SK-N-SH (cell line): ENCODE measurements around the gene CYP51A1. TPM values are rescaled to one million over a fixed set of nuclear protein-coding genes. Genes with fewer than 3 reads are reported as not detected.

ENCODE experiments used
- CTCF ChIA-PET: fragments of 300-600, 350-600 bp; formaldehyde crosslinking; extraction: SDS; loops from one replicate; lab custom pipeline; 2021; lab: Yijun Ruan, JAX
- POLR2A ChIA-PET: fragments of 350-600 bp; sonication (Branson Sonifier 250); formaldehyde crosslinking; extraction: SDS; loops from one replicate; lab custom pipeline; 2020; ENCODE audit warnings: antibody characterized with exemption, inconsistent platforms; lab: Yijun Ruan, JAX
- DNase-seq: peaks from one replicate; pipeline ENCODE4 v3.0.0; 2012
- H2AFZ ChIP-seq: fragments of 200-600 bp; sonication (generic); 2 replicates; pipeline ENCODE4 v1.8.1; 2016; ENCODE audit warnings: antibody characterized with exemption, mild to moderate bottlenecking, low read depth
- H3F3A ChIP-seq: fragments of 200-600 bp; sonication (generic); replicated peaks from 2 replicates; pipeline ENCODE3; 2016; ENCODE audit warnings: antibody characterized with exemption, mild to moderate bottlenecking; ENCODE audit not compliant: insufficient read depth
- H3K27ac ChIP-seq, 2 experiments: fragments of 200-500 bp in 1 of 2; fragments of 200-600 bp in 1 of 2; sonication (Bioruptor generic) in 1 of 2; sonication (generic), shearing (Covaris generic) in 1 of 2; 2 replicates each; pipeline versions ENCODE4 v1.5.1 to v1.6.1; 2014 to 2016; ENCODE audit warnings: low read depth in 2 of 2, inconsistent platforms in 1 of 2, low read length in 1 of 2, mild to moderate bottlenecking in 1 of 2, mixed read lengths in 1 of 2
- H3K27me3 ChIP-seq: fragments of 200-600 bp; sonication (generic), shearing (Covaris generic); 2 replicates; pipeline ENCODE4 v1.6.1; 2016; ENCODE audit warnings: mixed run types; ENCODE audit not compliant: insufficient read depth
- H3K36me3 ChIP-seq, 2 experiments: fragments of 200-500 bp in 1 of 2; fragments of 200-600 bp in 1 of 2; sonication (Bioruptor generic) in 1 of 2; sonication (generic) in 1 of 2; replicated peaks in 1 of 2; 2 replicates each; pipeline versions ENCODE3 to v1.5.1; 2014 to 2016; ENCODE audit warnings: low read length in 1 of 2, mild to moderate bottlenecking in 1 of 2; ENCODE audit not compliant: insufficient read depth in 2 of 2, control insufficient read depth in 1 of 2
- H3K4me1 ChIP-seq, 2 experiments: fragments of 200-500 bp in 1 of 2; fragments of 200-600 bp in 1 of 2; sonication (Bioruptor generic) in 1 of 2; sonication (generic), shearing (Covaris generic) in 1 of 2; 2 replicates each; pipeline versions ENCODE4 v1.5.1 to v1.6.1; 2014 to 2016; ENCODE audit warnings: low read depth in 1 of 2, low read length in 1 of 2, mixed run types in 1 of 2; ENCODE audit not compliant: insufficient read depth in 2 of 2, control insufficient read depth in 1 of 2
- H3K4me2 ChIP-seq: fragments of 200-600 bp; sonication (generic), shearing (Covaris generic); 2 replicates; pipeline ENCODE4 v1.6.1; 2017; ENCODE audit warnings: mixed run types
- H3K4me3 ChIP-seq, 2 experiments: fragments of 200-500 bp in 1 of 2; fragments of 200-600 bp in 1 of 2; sonication (Bioruptor generic) in 1 of 2; sonication (generic), shearing (Covaris generic) in 1 of 2; 2 replicates each; pipeline versions ENCODE4 v1.5.1 to v1.8.1; 2014 to 2016; ENCODE audit warnings: low read depth in 2 of 2, inconsistent platforms in 1 of 2, low read length in 1 of 2, mild to moderate bottlenecking in 1 of 2, mixed read lengths in 1 of 2, moderate library complexity in 1 of 2
- H3K79me2 ChIP-seq: fragments of 200-600 bp; sonication (generic); 2 replicates; pipeline ENCODE4 v1.8.1; 2017; ENCODE audit warnings: mild to moderate bottlenecking; ENCODE audit not compliant: insufficient read depth
- H3K9ac ChIP-seq: fragments of 200-600 bp; sonication (generic); 2 replicates; pipeline ENCODE4 v1.6.1; 2017; ENCODE audit warnings: mixed run types
- H3K9me2 ChIP-seq: fragments of 200-600 bp; sonication (generic); 2 replicates; pipeline ENCODE4 v1.6.1; 2017; ENCODE audit warnings: mixed run types
- H3K9me3 ChIP-seq: fragments of 200-600 bp; sonication (generic); 2 replicates; pipeline ENCODE4 v1.6.1; 2017; ENCODE audit warnings: mixed run types, mild to moderate bottlenecking, moderate library complexity
- H4K20me1 ChIP-seq: fragments of 200-600 bp; sonication (generic); 2 replicates; pipeline ENCODE4 v1.6.1; 2017; ENCODE audit warnings: mild to moderate bottlenecking, mixed run types; ENCODE audit not compliant: insufficient read depth
- CHD2 ChIP-seq: fragments of 150-350 bp; IDR thresholded peaks from 2 replicates; pipeline ENCODE4 v1.6.1; 2018; ENCODE audit warnings: low read length; ENCODE audit not compliant: partially characterized antibody
- EZH2phosphoT487 ChIP-seq: fragments of 200-600 bp; sonication (generic); IDR thresholded peaks from 2 replicates; pipeline ENCODE4 v1.6.1; 2017; ENCODE audit warnings: low read depth, mixed run types, mild to moderate bottlenecking, antibody characterized with exemption, moderate library complexity, borderline replicate concordance
- FOXJ3 ChIP-seq: sonication (generic); formaldehyde crosslinking; IDR thresholded peaks from 2 replicates; pipeline ENCODE4 v1.5.1; 2020; ENCODE audit warnings: mild to moderate bottlenecking, missing genetic modification reagents
- FOXM1 ChIP-seq: IDR thresholded peaks from 2 replicates; pipeline ENCODE4 v1.4.0; 2012; ENCODE audit warnings: low read depth, mild to moderate bottlenecking
- GABPA ChIP-seq: IDR thresholded peaks from 2 replicates; pipeline ENCODE4 v1.4.0; 2012; ENCODE audit warnings: low read depth, mild to moderate bottlenecking
- JUND ChIP-seq: IDR thresholded peaks from 2 replicates; pipeline ENCODE4 v1.4.0; 2012
- MEF2A ChIP-seq: IDR thresholded peaks from 2 replicates; pipeline ENCODE4 v1.4.0; 2012; ENCODE audit warnings: low read depth, borderline replicate concordance
- NRF1 ChIP-seq: IDR thresholded peaks from 2 replicates; pipeline ENCODE4 v1.6.1; 2012; ENCODE audit warnings: low read depth, mild to moderate bottlenecking, low read length
- POLR2AphosphoS5 ChIP-seq: IDR thresholded peaks from 2 replicates; pipeline ENCODE4 v1.6.1; 2012; ENCODE audit warnings: low read depth, low read length
- RAD21 ChIP-seq: IDR thresholded peaks from 2 replicates; pipeline ENCODE4 v1.6.1; 2012; ENCODE audit warnings: mild to moderate bottlenecking, low read length
- RFX5 ChIP-seq: IDR thresholded peaks from 2 replicates; pipeline ENCODE4 v1.6.1; 2012; ENCODE audit warnings: mild to moderate bottlenecking, improper control_type of control experiment, low read length
- RXRA ChIP-seq: IDR thresholded peaks from 2 replicates; pipeline ENCODE4 v1.4.0; 2012; ENCODE audit warnings: low read depth, mild to moderate bottlenecking, borderline replicate concordance
- SMC3 ChIP-seq: IDR thresholded peaks from 2 replicates; pipeline ENCODE4 v1.6.1; 2012; ENCODE audit warnings: low read depth, low read length, improper control_type of control experiment
- TCF12 ChIP-seq: IDR thresholded peaks from 2 replicates; pipeline ENCODE4 v1.4.0; 2012
- TEAD4 ChIP-seq: IDR thresholded peaks from 2 replicates; pipeline ENCODE4 v1.4.0; 2012; ENCODE audit warnings: mild to moderate bottlenecking, borderline replicate concordance; ENCODE audit not compliant: insufficient read depth
- WGBS: methylation state at CpG from one replicate; pipeline ENCODE4 v1.1.6; 2017; ENCODE audit warnings: low lambda C conversion rate; 5-methylcytosine and 5-hydroxymethylcytosine counted together
- polyA plus RNA-seq, 3 experiments: library from polyadenylated mRNA; depleted of rRNA; stranded (reverse); fragments of >200 nt; gene quantifications; 2 replicates each; pipeline ENCODE4 v1.2.3, GENCODE V29; 2012
- TF ChIP-seq, protein P1 (sequence below): fragments of 150-350 bp; IDR thresholded peaks from 2 replicates; pipeline ENCODE4 v1.6.1; 2017; ENCODE audit warnings: antibody characterized with exemption, low read length, low read depth, borderline replicate concordance
- TF ChIP-seq, protein P2 (sequence below): IDR thresholded peaks from 2 replicates; pipeline ENCODE4; 2012
- TF ChIP-seq, protein P3 (sequence below): fragments of 150-350 bp; IDR thresholded peaks from 2 replicates; pipeline ENCODE4 v1.6.1; 2016; ENCODE audit warnings: mild to moderate bottlenecking, low read depth, low read length

CYP51A1 gene
- polyA plus RNA-seq, 1 of the 3 experiments (the other 2 are of a cell fraction), result 4.7 TPM

DNA sequence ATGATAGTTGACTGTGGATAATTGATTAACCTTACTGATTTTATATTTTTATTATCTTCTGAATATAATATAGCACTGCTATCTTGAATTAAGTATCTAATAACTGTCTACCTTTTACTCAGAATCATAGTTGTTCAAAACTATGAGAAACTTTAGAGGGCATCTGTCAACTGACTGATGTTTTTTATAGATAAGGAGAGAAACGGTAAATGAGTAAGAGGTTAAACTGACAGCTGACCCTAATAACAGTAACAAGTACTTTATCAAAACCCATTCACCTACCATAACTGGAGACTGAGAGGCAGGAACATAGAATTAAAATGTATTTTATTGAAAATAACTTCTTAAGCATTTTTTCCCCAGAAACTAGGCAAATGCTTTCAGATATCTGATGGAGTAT is 62.2 kb downstream of the CYP51A1 start:
- Histone ChIP-seq H3K9me2 (no peaks in the 10 kb centered on the region), H2AFZ (no peak overlapping the region), H3K9me3 (no peaks in the 10 kb centered on the region), H3K27me3 (no peaks in the 10 kb centered on the region), H3K9ac (no peak overlapping the region), H3K27ac (no peak overlapping the region), H3K36me3 (peaks cover 45 to 66% of the 10 kb centered on the region in 2 experiments), H3K4me2 (no peak overlapping the region), H3F3A (peaks cover 21% of the 10 kb centered on the region), H3K79me2 (no peaks in the 10 kb centered on the region), H4K20me1 (no peaks in the 10 kb centered on the region), H3K4me3 (no peak overlapping the region), H3K4me1 (peaks cover 0 to 3% of the 10 kb centered on the region in 2 experiments; a peak in 1 of 4 replicates)
- no peak for DNase-seq
- TF ChIP-seq, protein P1, sequence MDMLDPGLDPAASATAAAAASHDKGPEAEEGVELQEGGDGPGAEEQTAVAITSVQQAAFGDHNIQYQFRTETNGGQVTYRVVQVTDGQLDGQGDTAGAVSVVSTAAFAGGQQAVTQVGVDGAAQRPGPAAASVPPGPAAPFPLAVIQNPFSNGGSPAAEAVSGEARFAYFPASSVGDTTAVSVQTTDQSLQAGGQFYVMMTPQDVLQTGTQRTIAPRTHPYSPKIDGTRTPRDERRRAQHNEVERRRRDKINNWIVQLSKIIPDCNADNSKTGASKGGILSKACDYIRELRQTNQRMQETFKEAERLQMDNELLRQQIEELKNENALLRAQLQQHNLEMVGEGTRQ, result no peak
- TF ChIP-seq RFX5, result no peak
- no peak for TF ChIP-seq EZH2phosphoT487
- no peak for TF ChIP-seq RAD21
- no peak for TF ChIP-seq JUND
- no peak for TF ChIP-seq SMC3
- TF ChIP-seq FOXM1, result no peak
- TF ChIP-seq FOXJ3 (CRISPR knock-in tag), result no peak
- TF ChIP-seq, protein P2, sequence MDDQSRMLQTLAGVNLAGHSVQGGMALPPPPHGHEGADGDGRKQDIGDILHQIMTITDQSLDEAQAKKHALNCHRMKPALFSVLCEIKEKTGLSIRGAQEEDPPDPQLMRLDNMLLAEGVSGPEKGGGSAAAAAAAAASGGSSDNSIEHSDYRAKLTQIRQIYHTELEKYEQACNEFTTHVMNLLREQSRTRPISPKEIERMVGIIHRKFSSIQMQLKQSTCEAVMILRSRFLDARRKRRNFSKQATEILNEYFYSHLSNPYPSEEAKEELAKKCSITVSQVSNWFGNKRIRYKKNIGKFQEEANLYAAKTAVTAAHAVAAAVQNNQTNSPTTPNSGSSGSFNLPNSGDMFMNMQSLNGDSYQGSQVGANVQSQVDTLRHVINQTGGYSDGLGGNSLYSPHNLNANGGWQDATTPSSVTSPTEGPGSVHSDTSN, result no peak
- no peak for TF ChIP-seq NRF1
- no peak for TF ChIP-seq POLR2AphosphoS5
- no peak for TF ChIP-seq TCF12
- no peak for TF ChIP-seq TEAD4
- TF ChIP-seq CHD2, result no peak
- no peak for TF ChIP-seq GABPA
- TF ChIP-seq, protein P3, sequence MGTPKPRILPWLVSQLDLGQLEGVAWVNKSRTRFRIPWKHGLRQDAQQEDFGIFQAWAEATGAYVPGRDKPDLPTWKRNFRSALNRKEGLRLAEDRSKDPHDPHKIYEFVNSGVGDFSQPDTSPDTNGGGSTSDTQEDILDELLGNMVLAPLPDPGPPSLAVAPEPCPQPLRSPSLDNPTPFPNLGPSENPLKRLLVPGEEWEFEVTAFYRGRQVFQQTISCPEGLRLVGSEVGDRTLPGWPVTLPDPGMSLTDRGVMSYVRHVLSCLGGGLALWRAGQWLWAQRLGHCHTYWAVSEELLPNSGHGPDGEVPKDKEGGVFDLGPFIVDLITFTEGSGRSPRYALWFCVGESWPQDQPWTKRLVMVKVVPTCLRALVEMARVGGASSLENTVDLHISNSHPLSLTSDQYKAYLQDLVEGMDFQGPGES, result no peak
- no peak for TF ChIP-seq MEF2A
- TF ChIP-seq RXRA, result no peak
- WGBS, result 72% methylated on average over 1 of the region's 1 CpG
- ChIA-PET POLR2A (no interaction called here), CTCF (interaction anchor here (1.2 to 1.4 kb wide), 3 partner anchors 14 to 61 kb away, joined by 3 to 5 read pairs (median 4); no protein-coding TSS in a partner anchor)
